HEK293 (cell line): ENCODE results near the gene LSMEM2.

Experiments used
- CTCF ChIA-PET: fragments of 350-600 bp; formaldehyde crosslinking; extraction: SDS; loops from one replicate; lab custom pipeline; 2021; ENCODE audit warnings: antibody characterized with exemption; lab: Yijun Ruan, JAX
- POLR2A ChIA-PET: fragments of 300-600 bp; formaldehyde crosslinking; extraction: SDS; loops from one replicate; lab custom pipeline; 2020; ENCODE audit warnings: antibody characterized with exemption, inconsistent platforms; lab: Yijun Ruan, JAX
- H3K27ac ChIP-seq: fragments of 200-500 bp; sonication (Bioruptor generic); 2 replicates; pipeline ENCODE4 v1.5.1; 2014; ENCODE audit warnings: low read depth, low read length, control low read depth, inconsistent platforms; ENCODE audit errors: extremely low read depth
- H3K36me3 ChIP-seq, 2 experiments: fragments of 200-500 bp in 1 of 2; sonication (Bioruptor generic) in 1 of 2; 1 replicate in 1 of 2; 2 replicates in 1 of 2; pipeline ENCODE4 v1.5.1; 2014 to 2017; ENCODE audit warnings: inconsistent platforms in 2 of 2, low read length in 2 of 2; ENCODE audit not compliant: control insufficient read depth in 2 of 2, insufficient read depth in 1 of 2
- H3K4me1 ChIP-seq: fragments of 200-500 bp; sonication (Bioruptor generic); 2 replicates; pipeline ENCODE4 v1.5.1; 2014; ENCODE audit warnings: mild to moderate bottlenecking, low read length, inconsistent platforms; ENCODE audit not compliant: control insufficient read depth, insufficient read depth
- H3K4me3 ChIP-seq: 2 replicates; pipeline ENCODE4 v1.5.1; 2011; ENCODE audit warnings: low read depth, mild to moderate bottlenecking, control low read depth, low read length, moderate library complexity
- H3K9me3 ChIP-seq: fragments of 200-500 bp; sonication (Bioruptor generic); 2 replicates; pipeline ENCODE4 v1.5.1; 2014; ENCODE audit warnings: low read depth, low read length, inconsistent platforms; ENCODE audit not compliant: control insufficient read depth, insufficient read depth
- BCL11A ChIP-seq: fragments of 450-650 bp; formaldehyde crosslinking; IDR thresholded peaks from 2 replicates; pipeline ENCODE4 v1.5.1; 2016; ENCODE audit warnings: low read depth, missing biosample characterization, missing genetic modification characterization
- GLIS1 ChIP-seq: fragments of 450-650 bp; formaldehyde crosslinking; IDR thresholded peaks from 2 replicates; pipeline ENCODE4 v1.5.1; 2016; ENCODE audit warnings: missing biosample characterization, missing genetic modification characterization
- GLIS2 ChIP-seq: fragments of 450-650 bp; formaldehyde crosslinking; IDR thresholded peaks from 2 replicates; pipeline ENCODE4 v1.5.1; 2016; ENCODE audit warnings: missing biosample characterization, missing genetic modification characterization
- KLF10 ChIP-seq: fragments of 450-650 bp; IDR thresholded peaks from 2 replicates; pipeline ENCODE4 v1.5.1; 2018; ENCODE audit warnings: missing biosample characterization, mild to moderate bottlenecking, missing genetic modification characterization
- KLF16 ChIP-seq: fragments of 450-650 bp; formaldehyde crosslinking; IDR thresholded peaks from 2 replicates; pipeline ENCODE4 v1.5.1; 2017; ENCODE audit warnings: missing biosample characterization, missing genetic modification characterization
- OSR2 ChIP-seq: fragments of 450-650 bp; formaldehyde crosslinking; IDR thresholded peaks from 2 replicates; pipeline ENCODE4 v1.5.1; 2016; ENCODE audit warnings: missing biosample characterization, missing genetic modification characterization
- SALL2 ChIP-seq: fragments of 450-650 bp; formaldehyde crosslinking; IDR thresholded peaks from 2 replicates; pipeline ENCODE4 v1.5.0; 2017; ENCODE audit warnings: missing biosample characterization, mild to moderate bottlenecking, missing genetic modification characterization, borderline replicate concordance
- TRIM28 ChIP-seq: IDR thresholded peaks from 2 replicates; pipeline ENCODE4 v1.6.1; 2011; ENCODE audit warnings: low read length, control low read depth, borderline replicate concordance
- YY2 ChIP-seq: fragments of 450-650 bp; formaldehyde crosslinking; IDR thresholded peaks from 2 replicates; pipeline ENCODE4 v1.5.1; 2016; ENCODE audit warnings: missing biosample characterization, missing genetic modification characterization
- ZBTB48 ChIP-seq: fragments of 450-650 bp; formaldehyde crosslinking; IDR thresholded peaks from 2 replicates; pipeline ENCODE4 v1.5.1; 2016; ENCODE audit warnings: missing biosample characterization, missing genetic modification characterization
- ZEB2 ChIP-seq: fragments of 450-650 bp; formaldehyde crosslinking; IDR thresholded peaks from 2 replicates; pipeline ENCODE4 v1.5.1; 2016; ENCODE audit warnings: missing biosample characterization, missing genetic modification characterization
- ZIC2 ChIP-seq: fragments of 450-650 bp; formaldehyde crosslinking; IDR thresholded peaks from 2 replicates; pipeline ENCODE4 v1.5.1; 2016; ENCODE audit warnings: missing biosample characterization, missing genetic modification characterization
- ZNF169 ChIP-seq: fragments of 450-650 bp; formaldehyde crosslinking; IDR thresholded peaks from 2 replicates; pipeline ENCODE4 v1.5.1; 2016; ENCODE audit warnings: missing biosample characterization, missing genetic modification characterization
- ZNF184 ChIP-seq: fragments of 450-650 bp; IDR thresholded peaks from 2 replicates; pipeline ENCODE4 v1.5.1; 2018; ENCODE audit warnings: missing biosample characterization, mild to moderate bottlenecking, missing genetic modification characterization
- ZNF202 ChIP-seq: fragments of 450-650 bp; formaldehyde crosslinking; IDR thresholded peaks from 2 replicates; pipeline ENCODE4 v1.5.1; 2016; ENCODE audit warnings: missing biosample characterization, missing genetic modification characterization, borderline replicate concordance
- ZNF24 ChIP-seq: fragments of 450-650 bp; formaldehyde crosslinking; IDR thresholded peaks from 2 replicates; pipeline ENCODE4 v1.5.1; 2016; ENCODE audit warnings: missing biosample characterization, missing genetic modification characterization
- ZNF311 ChIP-seq: fragments of 450-650 bp; formaldehyde crosslinking; IDR thresholded peaks from 2 replicates; pipeline ENCODE4 v1.5.1; 2017; ENCODE audit warnings: missing biosample characterization, missing genetic modification characterization, borderline replicate concordance
- ZNF37A ChIP-seq: fragments of 450-650 bp; IDR thresholded peaks from 2 replicates; pipeline ENCODE4 v1.5.1; 2018; ENCODE audit warnings: missing biosample characterization, missing genetic modification characterization
- ZNF404 ChIP-seq: fragments of 450-650 bp; formaldehyde crosslinking; IDR thresholded peaks from 2 replicates; pipeline ENCODE4 v1.5.1; 2017; ENCODE audit warnings: missing biosample characterization, missing genetic modification characterization
- ZNF416 ChIP-seq: fragments of 450-650 bp; formaldehyde crosslinking; IDR thresholded peaks from 2 replicates; pipeline ENCODE4 v1.5.1; 2016; ENCODE audit warnings: missing biosample characterization, missing genetic modification characterization
- ZNF423 ChIP-seq: fragments of 450-650 bp; formaldehyde crosslinking; IDR thresholded peaks from 2 replicates; pipeline ENCODE4 v1.5.1; 2016; ENCODE audit warnings: missing biosample characterization, missing genetic modification characterization
- ZNF555 ChIP-seq: fragments of 450-650 bp; formaldehyde crosslinking; conservative IDR thresholded peaks from 2 replicates; pipeline ENCODE4 v1.5.1; 2017; ENCODE audit warnings: missing biosample characterization, mild to moderate bottlenecking, missing genetic modification characterization, inconsistent platforms
- ZNF558 ChIP-seq: fragments of 450-650 bp; formaldehyde crosslinking; IDR thresholded peaks from 2 replicates; pipeline ENCODE4 v1.5.1; 2016; ENCODE audit warnings: missing biosample characterization, missing genetic modification characterization
- ZNF776 ChIP-seq: fragments of 450-650 bp; formaldehyde crosslinking; IDR thresholded peaks from 2 replicates; pipeline ENCODE4 v1.5.0; 2017; ENCODE audit warnings: missing biosample characterization, missing genetic modification characterization, borderline replicate concordance
- TF ChIP-seq, protein P1 (sequence below): fragments of 450-650 bp; formaldehyde crosslinking; IDR thresholded peaks from 2 replicates; pipeline ENCODE4 v1.5.1; 2016; ENCODE audit warnings: missing biosample characterization, missing genetic modification characterization, low read depth
- TF ChIP-seq, protein P2 (sequence below): fragments of 450-650 bp; formaldehyde crosslinking; IDR thresholded peaks from 2 replicates; pipeline ENCODE4; 2016; ENCODE audit warnings: missing biosample characterization, missing genetic modification characterization
- TF ChIP-seq, protein P3 (sequence below): fragments of 450-650 bp; formaldehyde crosslinking; IDR thresholded peaks from 2 replicates; pipeline ENCODE4 v1.5.1; 2016; ENCODE audit warnings: missing biosample characterization, missing genetic modification characterization
- TF ChIP-seq, protein P4 (sequence below): fragments of 450-650 bp; formaldehyde crosslinking; IDR thresholded peaks from 2 replicates; pipeline ENCODE4 v1.5.1; 2016; ENCODE audit warnings: missing biosample characterization, missing genetic modification characterization
- TF ChIP-seq, protein P5 (sequence below): fragments of 450-650 bp; formaldehyde crosslinking; IDR thresholded peaks from 2 replicates; pipeline ENCODE4 v1.5.1; 2016; ENCODE audit warnings: missing biosample characterization, missing genetic modification characterization

Gene LSMEM2

DNA sequence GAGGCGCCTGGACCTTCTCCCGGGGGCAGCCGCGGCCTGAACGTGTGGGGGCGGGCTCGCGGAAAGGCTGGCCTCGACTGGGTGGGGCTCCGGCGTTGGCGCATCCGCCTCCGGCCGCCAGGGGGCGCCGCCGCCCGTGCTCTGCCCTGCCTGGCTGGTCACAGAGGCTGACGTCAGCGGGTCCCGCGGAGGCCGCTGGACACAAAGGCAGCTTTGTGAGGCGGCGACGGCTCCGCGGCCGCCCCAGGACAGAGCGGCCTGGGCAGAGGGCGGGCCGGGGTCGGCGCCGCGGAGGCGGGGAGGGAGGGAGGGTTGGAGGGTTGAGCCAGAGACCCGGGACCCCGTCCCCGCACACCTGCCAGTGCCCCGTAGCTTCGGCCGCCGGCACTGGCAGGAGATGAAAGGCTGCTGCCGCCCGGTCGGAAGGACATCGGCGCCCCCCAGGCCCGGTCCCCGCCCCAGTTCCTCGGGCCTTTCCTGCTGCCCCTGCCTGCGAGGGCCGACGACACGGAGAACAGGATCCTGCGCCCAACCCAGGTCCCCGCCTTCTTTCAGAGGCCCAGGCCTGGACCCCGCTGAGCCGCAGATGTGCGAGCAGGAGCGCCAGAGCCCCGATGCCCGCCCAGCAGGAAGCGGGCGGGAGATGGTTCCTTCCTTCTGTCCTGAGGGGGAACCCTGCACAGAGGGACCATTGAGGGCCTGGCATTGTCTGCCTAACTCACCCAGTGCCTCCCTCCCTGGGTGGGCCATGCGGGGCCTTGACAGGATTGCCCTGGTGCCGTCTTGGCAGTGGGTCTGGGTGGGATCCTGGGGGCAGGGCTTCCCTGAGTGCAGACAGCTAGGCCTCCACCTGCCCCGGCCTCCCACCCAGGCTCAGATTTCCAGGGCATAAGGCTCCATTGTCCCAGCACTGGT lies 18.6 kb upstream of the LSMEM2 start (continued):
- TF ChIP-seq, protein P1, sequence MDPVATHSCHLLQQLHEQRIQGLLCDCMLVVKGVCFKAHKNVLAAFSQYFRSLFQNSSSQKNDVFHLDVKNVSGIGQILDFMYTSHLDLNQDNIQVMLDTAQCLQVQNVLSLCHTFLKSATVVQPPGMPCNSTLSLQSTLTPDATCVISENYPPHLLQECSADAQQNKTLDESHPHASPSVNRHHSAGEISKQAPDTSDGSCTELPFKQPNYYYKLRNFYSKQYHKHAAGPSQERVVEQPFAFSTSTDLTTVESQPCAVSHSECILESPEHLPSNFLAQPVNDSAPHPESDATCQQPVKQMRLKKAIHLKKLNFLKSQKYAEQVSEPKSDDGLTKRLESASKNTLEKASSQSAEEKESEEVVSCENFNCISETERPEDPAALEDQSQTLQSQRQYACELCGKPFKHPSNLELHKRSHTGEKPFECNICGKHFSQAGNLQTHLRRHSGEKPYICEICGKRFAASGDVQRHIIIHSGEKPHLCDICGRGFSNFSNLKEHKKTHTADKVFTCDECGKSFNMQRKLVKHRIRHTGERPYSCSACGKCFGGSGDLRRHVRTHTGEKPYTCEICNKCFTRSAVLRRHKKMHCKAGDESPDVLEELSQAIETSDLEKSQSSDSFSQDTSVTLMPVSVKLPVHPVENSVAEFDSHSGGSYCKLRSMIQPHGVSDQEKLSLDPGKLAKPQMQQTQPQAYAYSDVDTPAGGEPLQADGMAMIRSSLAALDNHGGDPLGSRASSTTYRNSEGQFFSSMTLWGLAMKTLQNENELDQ (tag by site-specific recombination): no peak
- TF ChIP-seq ZNF37A (tag by site-specific recombination) (no peak), ZNF555 (tag by site-specific recombination) (no peak), ZNF24 (tag by site-specific recombination) (no peak), ZEB2 (no peak), TRIM28 (no peak), YY2 (tag by site-specific recombination) (no peak), ZNF558 (no peak), ZNF202 (no peak), SALL2 (tag by site-specific recombination) (no peak), BCL11A (tag by site-specific recombination) (no peak), ZNF423 (tag by site-specific recombination) (0 out of 2 replicates have a peak, but pooled peaks have one; percentile 16), KLF16 (tag by site-specific recombination) (no peak), ZBTB48 (no peak), ZNF184 (tag by site-specific recombination) (no peak)
- TF ChIP-seq, protein P2, sequence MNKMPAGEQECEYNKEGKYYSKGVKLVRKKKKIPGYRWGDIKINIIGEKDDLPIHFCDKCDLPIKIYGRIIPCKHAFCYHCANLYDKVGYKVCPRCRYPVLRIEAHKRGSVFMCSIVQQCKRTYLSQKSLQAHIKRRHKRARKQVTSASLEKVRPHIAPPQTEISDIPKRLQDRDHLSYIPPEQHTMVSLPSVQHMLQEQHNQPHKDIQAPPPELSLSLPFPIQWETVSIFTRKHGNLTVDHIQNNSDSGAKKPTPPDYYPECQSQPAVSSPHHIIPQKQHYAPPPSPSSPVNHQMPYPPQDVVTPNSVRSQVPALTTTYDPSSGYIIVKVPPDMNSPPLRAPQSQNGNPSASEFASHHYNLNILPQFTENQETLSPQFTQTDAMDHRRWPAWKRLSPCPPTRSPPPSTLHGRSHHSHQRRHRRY: no peak
- TF ChIP-seq, protein P3, sequence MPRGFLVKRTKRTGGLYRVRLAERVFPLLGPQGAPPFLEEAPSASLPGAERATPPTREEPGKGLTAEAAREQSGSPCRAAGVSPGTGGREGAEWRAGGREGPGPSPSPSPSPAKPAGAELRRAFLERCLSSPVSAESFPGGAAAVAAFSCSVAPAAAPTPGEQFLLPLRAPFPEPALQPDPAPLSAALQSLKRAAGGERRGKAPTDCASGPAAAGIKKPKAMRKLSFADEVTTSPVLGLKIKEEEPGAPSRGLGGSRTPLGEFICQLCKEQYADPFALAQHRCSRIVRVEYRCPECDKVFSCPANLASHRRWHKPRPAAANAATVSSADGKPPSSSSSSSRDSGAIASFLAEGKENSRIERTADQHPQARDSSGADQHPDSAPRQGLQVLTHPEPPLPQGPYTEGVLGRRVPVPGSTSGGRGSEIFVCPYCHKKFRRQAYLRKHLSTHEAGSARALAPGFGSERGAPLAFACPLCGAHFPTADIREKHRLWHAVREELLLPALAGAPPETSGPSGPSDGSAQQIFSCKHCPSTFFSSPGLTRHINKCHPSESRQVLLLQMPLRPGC (tag by site-specific recombination): no peak
- TF ChIP-seq, protein P4, sequence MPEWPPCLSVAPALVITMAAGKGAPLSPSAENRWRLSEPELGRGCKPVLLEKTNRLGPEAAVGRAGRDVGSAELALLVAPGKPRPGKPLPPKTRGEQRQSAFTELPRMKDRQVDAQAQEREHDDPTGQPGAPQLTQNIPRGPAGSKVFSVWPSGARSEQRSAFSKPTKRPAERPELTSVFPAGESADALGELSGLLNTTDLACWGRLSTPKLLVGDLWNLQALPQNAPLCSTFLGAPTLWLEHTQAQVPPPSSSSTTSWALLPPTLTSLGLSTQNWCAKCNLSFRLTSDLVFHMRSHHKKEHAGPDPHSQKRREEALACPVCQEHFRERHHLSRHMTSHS (tag by site-specific recombination): no peak

DNA sequence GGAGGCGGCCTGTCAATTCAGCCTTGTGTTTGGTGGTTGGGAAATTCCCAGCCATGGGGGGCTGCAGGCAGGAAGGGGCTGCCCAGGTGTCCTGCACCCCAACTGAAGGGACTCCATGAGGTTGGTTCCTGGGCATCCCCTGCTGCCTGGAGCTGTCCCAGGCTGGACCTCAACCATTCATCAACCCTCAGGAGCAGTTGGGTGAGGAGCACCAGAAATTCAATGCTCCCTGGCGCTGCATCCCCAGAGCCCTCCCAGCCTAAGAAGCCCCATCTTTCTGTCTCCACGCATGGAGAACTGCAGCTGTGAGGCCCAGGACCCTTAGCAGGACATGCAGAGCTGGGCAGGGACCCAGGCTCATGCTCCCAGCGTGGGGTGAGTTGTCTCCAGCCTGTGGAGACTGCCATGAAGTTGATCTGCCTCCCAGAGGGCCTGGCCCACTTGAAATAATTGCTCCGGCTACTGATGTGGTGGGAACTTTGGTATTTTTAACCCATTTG lies 17.9 kb upstream of the LSMEM2 start:
- peak overlapping the region; percentile 86; the same call in 1 of the 2 replicates for H3K27ac ChIP-seq
- H3K9me3 ChIP-seq: no peaks in the 10 kb centered on the region
- peaks cover 3% of the 10 kb centered on the region; the same call in 1 of the 2 replicates for H3K4me1 ChIP-seq
- ChIA-PET POLR2A (interaction anchor here (1.5 kb wide), 1 partner anchor 67 kb away, joined by 5 read pairs; the partner anchor contains the start of gene TUSC2), CTCF (interaction anchor here (0.6 to 3.9 kb wide), 7 partner anchors 10 to 66 kb away, joined by 3 to 49 read pairs (median 6); no protein-coding TSS in a partner anchor)
- peaks cover 5 to 24% of the 10 kb centered on the region in 2 experiments for H3K36me3 ChIP-seq
- no peak overlapping the region for H3K4me3 ChIP-seq
- TF ChIP-seq GLIS1 (tag by site-specific recombination) (peak; percentile 71; the same call in 1 of the 2 replicates), OSR2 (tag by site-specific recombination) (0 out of 2 replicates have a peak, but pooled peaks have one; percentile 42), ZNF169 (tag by site-specific recombination) (no peak), ZIC2 (tag by site-specific recombination) (peak; percentile 90), ZNF776 (tag by site-specific recombination) (no peak), ZNF404 (tag by site-specific recombination) (no peak), GLIS2 (peak; percentile 27; the same call in 1 of the 2 replicates), ZNF311 (no peak), KLF10 (tag by site-specific recombination) (no peak), ZNF37A (tag by site-specific recombination) (no peak), ZNF416 (tag by site-specific recombination) (no peak)
- TF ChIP-seq, protein P5, sequence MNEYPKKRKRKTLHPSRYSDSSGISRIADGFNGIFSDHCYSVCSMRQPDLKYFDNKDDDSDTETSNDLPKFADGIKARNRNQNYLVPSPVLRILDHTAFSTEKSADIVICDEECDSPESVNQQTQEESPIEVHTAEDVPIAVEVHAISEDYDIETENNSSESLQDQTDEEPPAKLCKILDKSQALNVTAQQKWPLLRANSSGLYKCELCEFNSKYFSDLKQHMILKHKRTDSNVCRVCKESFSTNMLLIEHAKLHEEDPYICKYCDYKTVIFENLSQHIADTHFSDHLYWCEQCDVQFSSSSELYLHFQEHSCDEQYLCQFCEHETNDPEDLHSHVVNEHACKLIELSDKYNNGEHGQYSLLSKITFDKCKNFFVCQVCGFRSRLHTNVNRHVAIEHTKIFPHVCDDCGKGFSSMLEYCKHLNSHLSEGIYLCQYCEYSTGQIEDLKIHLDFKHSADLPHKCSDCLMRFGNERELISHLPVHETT (tag by site-specific recombination): no peak
